ENCODE data around the gene NEK7. TPM values are rescaled to one million over a fixed set of nuclear protein-coding genes. Genes with fewer than 3 reads are reported as not detected.
A peak's percentile ranks its signal among the peaks of the same experiment; 100 is the strongest.

Gene NEK7
- total RNA-seq, 1 experiment from 2014 or later, result 25.2 TPM

GRCh38 chr1:198165927-198166647 lies 9.3 kb downstream of the NEK7 start:
- intact Hi-C loops (cut with micrococcal nuclease), result no loop called here
- CTCF ChIA-PET, result no interaction called here

GRCh38 chr1:198166900-198167299 lies 10.1 kb downstream of the NEK7 start:
- Histone ChIP-seq H3K4me3 (ENCODE audit: low read length) (no peak overlapping the region), H3F3A (ENCODE audit: low read length, unreplicated experiment) (no peaks in the 10 kb centered on the region), H3K79me2 (ENCODE audit: low read length) (peaks cover 100% of the 10 kb centered on the region), H4K20me1 (ENCODE audit: low read length) (0 out of 2 replicates have a peak, but pooled peaks cover 6% of the 10 kb centered on the region), H3K4me2 (ENCODE audit: low read length) (no peak overlapping the region), H3K36me3 (ENCODE audit: low read depth, low read length) (no peaks in the 10 kb centered on the region), H2AFZ (ENCODE audit: low read length) (no peak overlapping the region), H3K27ac (ENCODE audit: low read length) (no peak overlapping the region), H3K27me3 (ENCODE audit: low read length) (no peaks in the 10 kb centered on the region), H3K9me3 (ENCODE audit: low read length) (no peaks in the 10 kb centered on the region), H3K4me1 (ENCODE audit: insufficient read depth, low read length) (no peaks in the 10 kb centered on the region; the same call in 1 of the 2 replicates), H3K9ac (ENCODE audit: low read length) (no peak overlapping the region), H3K9me2 (replicated peaks; ENCODE audit: low read length) (no peaks in the 10 kb centered on the region)
- CTCF ChIA-PET, result no interaction called here
- TF ChIP-seq CTCF (conservative IDR thresholded peaks at IDR 0.05; ENCODE audit: low read depth, low read length) (no peak), EZH2phosphoT487 (IDR thresholded peaks at IDR 0.05; ENCODE audit: borderline replicate concordance, low read length) (no peak), EZH2 (IDR thresholded peaks at IDR 0.05; ENCODE audit: low read length, unreplicated experiment) (no peak)
- intact Hi-C loops (cut with micrococcal nuclease), result no loop called here
- no peak for DNase-seq
- POLR2A ChIA-PET (ENCODE audit: unreplicated experiment), result no interaction called here
- no TSS peak for BruUV-seq (replicated peaks)
- no peak for ATAC-seq

More at GRCh38 chr1:198165927-198166647, 9.3 kb downstream of the NEK7 start:
- no peaks in the 10 kb centered on the region for H3K9me3 ChIP-seq (ENCODE audit: low read length)
- H3K27ac ChIP-seq (ENCODE audit: low read length), result no peak overlapping the region
- no peaks in the 10 kb centered on the region for H3K9me2 ChIP-seq (replicated peaks; ENCODE audit: low read length)
- peaks cover 100% of the 10 kb centered on the region for H3K79me2 ChIP-seq (ENCODE audit: low read length)
- no peaks in the 10 kb centered on the region for H3K36me3 ChIP-seq (ENCODE audit: low read depth, low read length)
- H2AFZ ChIP-seq (ENCODE audit: low read length), result no peak overlapping the region
- no peaks in the 10 kb centered on the region for H3F3A ChIP-seq (ENCODE audit: low read length, unreplicated experiment)
- TF ChIP-seq EZH2 (IDR thresholded peaks at IDR 0.05; ENCODE audit: low read length, unreplicated experiment) (no peak), EZH2phosphoT487 (IDR thresholded peaks at IDR 0.05; ENCODE audit: borderline replicate concordance, low read length) (no peak), CTCF (conservative IDR thresholded peaks at IDR 0.05; ENCODE audit: low read depth, low read length) (no peak)
- ATAC-seq (no peak), DNase-seq (no peak)
- peaks cover 3% of the 10 kb centered on the region; the same call in 1 of the 2 replicates for H3K4me1 ChIP-seq (ENCODE audit: insufficient read depth, low read length)
- H3K4me3 ChIP-seq (ENCODE audit: low read length), result no peak overlapping the region
- H3K9ac ChIP-seq (ENCODE audit: low read length), result no peak overlapping the region
- POLR2A ChIA-PET (ENCODE audit: unreplicated experiment), result no interaction called here
- no TSS peak for BruUV-seq (replicated peaks)
- 0 out of 2 replicates have a peak, but pooled peaks cover 6% of the 10 kb centered on the region for H4K20me1 ChIP-seq (ENCODE audit: low read length)
- no peak overlapping the region for H3K4me2 ChIP-seq (ENCODE audit: low read length)
- no peaks in the 10 kb centered on the region for H3K27me3 ChIP-seq (ENCODE audit: low read length)

GRCh38 chr1:198167436-198167934 lies 10.7 kb downstream of the NEK7 start:
- Histone ChIP-seq H3K4me2 (ENCODE audit: low read length) (no peak overlapping the region), H3K79me2 (ENCODE audit: low read length) (peaks cover 100% of the 10 kb centered on the region), H3K27ac (ENCODE audit: low read length) (no peak overlapping the region), H3K27me3 (ENCODE audit: low read length) (no peaks in the 10 kb centered on the region), H3F3A (ENCODE audit: low read length, unreplicated experiment) (no peaks in the 10 kb centered on the region), H3K4me1 (ENCODE audit: insufficient read depth, low read length) (no peaks in the 10 kb centered on the region; the same call in 1 of the 2 replicates), H3K4me3 (ENCODE audit: low read length) (no peak overlapping the region), H3K9me3 (ENCODE audit: low read length) (no peaks in the 10 kb centered on the region), H3K9ac (ENCODE audit: low read length) (no peak overlapping the region), H4K20me1 (ENCODE audit: low read length) (0 out of 2 replicates have a peak, but pooled peaks cover 6% of the 10 kb centered on the region), H3K36me3 (ENCODE audit: low read depth, low read length) (no peaks in the 10 kb centered on the region), H3K9me2 (replicated peaks; ENCODE audit: low read length) (no peaks in the 10 kb centered on the region), H2AFZ (ENCODE audit: low read length) (no peak overlapping the region)
- intact Hi-C loops (cut with micrococcal nuclease), result no loop called here
- CTCF ChIA-PET, result no interaction called here
- DNase-seq (peak; percentile 7), ATAC-seq (no peak)
- no peak for TF ChIP-seq CTCF (conservative IDR thresholded peaks at IDR 0.05; ENCODE audit: low read depth, low read length)
- no peak for TF ChIP-seq EZH2phosphoT487 (IDR thresholded peaks at IDR 0.05; ENCODE audit: borderline replicate concordance, low read length)
- TF ChIP-seq EZH2 (IDR thresholded peaks at IDR 0.05; ENCODE audit: low read length, unreplicated experiment), result no peak
- BruUV-seq (replicated peaks), result no TSS peak
- POLR2A ChIA-PET (ENCODE audit: unreplicated experiment), result no interaction called here

All from PC-3 (cell line).